Transverse colon (tissue), 4 donors: ENCODE measurements around the gene CRYBG3. TPM values are rescaled to one million over a fixed set of nuclear protein-coding genes. Genes with fewer than 3 reads are reported as not detected.

Experiments
- DNase-seq: peaks from one replicate; pipeline ENCODE4 v3.0.0-alpha.2; 2019
- H3K27ac ChIP-seq, 4 donors: fragments of 200-600 bp; sonication (generic); 2 replicates each; pipeline ENCODE4 v1.5.1; 2016 to 2018; ENCODE audit warnings: inconsistent platforms in 4 of 4
- H3K27me3 ChIP-seq: fragments of 200-600 bp; sonication (generic); 2 replicates; pipeline ENCODE4 v1.5.1; 2017; ENCODE audit warnings: inconsistent platforms
- H3K36me3 ChIP-seq, 4 donors: fragments of 200-600 bp; sonication (generic); 2 replicates each; pipeline ENCODE4 v1.5.1; 2017 to 2019; ENCODE audit warnings: inconsistent platforms in 4 of 4
- H3K4me1 ChIP-seq, 4 donors: fragments of 200-600 bp; sonication (generic); 2 replicates each; pipeline ENCODE4 v1.5.1; 2017 to 2020; ENCODE audit warnings: inconsistent platforms in 4 of 4
- H3K4me3 ChIP-seq, 4 donors: fragments of 200-600 bp; sonication (generic); 1 replicate in 1 of 4; 2 replicates in 3 of 4; pipeline versions ENCODE4 v1.5.1 to v1.6.1; 2017 to 2019; ENCODE audit warnings: inconsistent platforms in 4 of 4
- H3K9me3 ChIP-seq, 2 donors: fragments of 200-600 bp; sonication (generic); 2 replicates each; pipeline ENCODE4 v1.5.1; 2017 to 2019; ENCODE audit warnings: inconsistent platforms in 2 of 2
- EP300 ChIP-seq: sonication (generic); formaldehyde crosslinking; IDR thresholded peaks from one replicate; pipeline ENCODE4 v1.6.1; 2017; ENCODE audit warnings: antibody characterized with exemption, low read depth
- POLR2A ChIP-seq: fragments of 450-650 bp; IDR thresholded peaks from one replicate; pipeline ENCODE4 v1.6.1; 2016; ENCODE audit warnings: antibody characterized with exemption, mild to moderate bottlenecking, moderate library complexity
- POLR2AphosphoS5 ChIP-seq, 3 donors: sonication (generic); formaldehyde crosslinking; IDR thresholded peaks; one replicate each; pipeline ENCODE4 v1.6.1; 2016; ENCODE audit warnings: antibody characterized with exemption in 3 of 3
- WGBS, 2 donors: methylation state at CpG; one replicate each; pipeline ENCODE4 v1.1.5; 2018; ENCODE audit warnings: low coverage in 1 of 2; 5-methylcytosine and 5-hydroxymethylcytosine counted together
- in situ Hi-C, 4 donors: fragments of 200-750 bp; cut with MboI; loops; one replicate each; pipeline versions ENCODE4 v1.15.0 to v1.15.1; 2017; ENCODE audit warnings: low sequenced_read_pairs in 3 of 4, low pct_ligation_motif_present in 1 of 4, low pct_unique_long_range_greater_than_20kb in 1 of 4
- intact Hi-C: fragments of 100-400 bp; cut with DNase I; formaldehyde crosslinking; loops from one replicate; pipeline ENCODE4 v1.15.1; 2023; ENCODE audit warnings: low total_unique reads
- total RNA-seq, 4 donors: library from RNA; depleted of rRNA; stranded (reverse); fragments of >200 nt; gene quantifications; one replicate each; pipeline ENCODE4 v1.1.0, GENCODE V29; 2016
- TF ChIP-seq, protein P1 (sequence below), 5 experiments: fragments of 200-600 bp in 3 of 5; fragments of 450-650 bp in 2 of 5; sonication (generic) in 3 of 5; IDR thresholded peaks; 1 replicate in 2 of 5; 2 replicates in 3 of 5; pipeline ENCODE4 v1.5.1; 2016 to 2017; ENCODE audit warnings: antibody characterized with exemption in 5 of 5, inconsistent platforms in 3 of 5, mild to moderate bottlenecking in 2 of 5, moderate library complexity in 1 of 5

CRYBG3 gene
- total RNA-seq, 4 donors from 2014 or later, result 21.3 to 32.7 (median 27.9) TPM

DNA sequence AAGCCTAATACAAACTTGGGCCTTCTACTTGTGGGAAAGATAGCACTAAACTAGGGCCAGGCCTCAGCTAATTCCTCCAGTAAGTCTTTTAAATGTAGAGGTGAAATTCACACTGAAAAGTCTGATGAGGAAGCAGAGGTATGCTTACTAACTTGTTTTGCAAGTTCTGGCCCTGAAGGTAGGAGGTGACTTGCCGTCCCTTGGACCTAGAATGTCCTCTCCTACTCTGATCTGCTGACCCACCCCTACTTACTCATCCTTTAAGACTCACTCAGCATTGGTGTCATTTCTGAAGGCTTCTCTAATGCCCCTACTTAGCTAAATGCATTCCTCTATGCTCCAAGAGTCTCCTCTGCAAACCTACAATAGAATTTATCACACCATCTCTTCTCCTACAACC, 131.1 kb downstream of the CRYBG3 start:
- Histone ChIP-seq H3K4me1 (peaks cover 0 to 15% (median 2%) of the 10 kb centered on the region in 4 donors), H3K27ac (peak overlapping the region; percentile 2 to 43 (median 34)), H3K4me3 (no peak overlapping the region), H3K9me3 (no peaks in the 10 kb centered on the region), H3K36me3 (peaks cover 0 to 11% (median 5%) of the 10 kb centered on the region in 4 donors), H3K27me3 (no peaks in the 10 kb centered on the region)
- TF ChIP-seq POLR2A (no peak), POLR2AphosphoS5 (IDR thresholded peaks at IDR 0.05) (no peak), EP300 (no peak)
- TF ChIP-seq, protein P1, sequence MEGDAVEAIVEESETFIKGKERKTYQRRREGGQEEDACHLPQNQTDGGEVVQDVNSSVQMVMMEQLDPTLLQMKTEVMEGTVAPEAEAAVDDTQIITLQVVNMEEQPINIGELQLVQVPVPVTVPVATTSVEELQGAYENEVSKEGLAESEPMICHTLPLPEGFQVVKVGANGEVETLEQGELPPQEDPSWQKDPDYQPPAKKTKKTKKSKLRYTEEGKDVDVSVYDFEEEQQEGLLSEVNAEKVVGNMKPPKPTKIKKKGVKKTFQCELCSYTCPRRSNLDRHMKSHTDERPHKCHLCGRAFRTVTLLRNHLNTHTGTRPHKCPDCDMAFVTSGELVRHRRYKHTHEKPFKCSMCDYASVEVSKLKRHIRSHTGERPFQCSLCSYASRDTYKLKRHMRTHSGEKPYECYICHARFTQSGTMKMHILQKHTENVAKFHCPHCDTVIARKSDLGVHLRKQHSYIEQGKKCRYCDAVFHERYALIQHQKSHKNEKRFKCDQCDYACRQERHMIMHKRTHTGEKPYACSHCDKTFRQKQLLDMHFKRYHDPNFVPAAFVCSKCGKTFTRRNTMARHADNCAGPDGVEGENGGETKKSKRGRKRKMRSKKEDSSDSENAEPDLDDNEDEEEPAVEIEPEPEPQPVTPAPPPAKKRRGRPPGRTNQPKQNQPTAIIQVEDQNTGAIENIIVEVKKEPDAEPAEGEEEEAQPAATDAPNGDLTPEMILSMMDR (IDR thresholded peaks at IDR 0.05), result no peak
- intact Hi-C loops, result no loop called here
- WGBS, 2 donors, result 95% methylated on average over 1 of the region's 1 CpG; no CpG with 5 or more reads in 1 of the 2 donors
- no peak for DNase-seq
- in situ Hi-C loops, result no loop called here

DNA sequence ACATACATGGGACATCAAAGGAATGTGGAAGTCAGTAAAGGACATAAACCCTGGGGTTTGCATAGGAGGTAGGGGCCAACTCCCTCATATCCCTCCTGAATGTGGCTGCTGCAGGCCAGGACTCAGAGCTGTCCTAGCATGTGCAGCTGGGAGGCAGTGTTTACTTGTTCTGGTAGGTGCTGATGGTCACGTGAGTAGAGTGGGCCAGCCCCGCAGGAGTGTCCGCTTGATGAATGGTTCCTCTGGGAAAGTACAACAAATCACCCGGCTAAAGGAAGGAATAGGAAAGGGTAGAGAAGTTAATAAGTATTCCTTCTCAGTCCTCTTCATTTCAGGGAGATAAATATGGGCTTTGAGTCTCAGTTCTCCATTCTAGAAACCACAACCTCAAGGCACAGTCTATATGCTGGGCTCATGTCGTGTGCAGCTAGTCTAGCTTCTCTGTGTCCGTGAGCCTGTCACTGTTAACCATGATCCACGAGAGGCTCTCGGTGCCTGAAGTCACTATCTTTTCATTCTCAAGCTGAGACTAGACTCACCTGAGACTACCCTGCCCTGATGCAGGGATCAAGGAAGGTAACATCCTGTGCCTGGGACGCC, 132.5 kb downstream of the CRYBG3 start:
- intact Hi-C loops, result no loop called here
- Histone ChIP-seq H3K4me1 (peaks cover 6 to 20% (median 10%) of the 10 kb centered on the region in 4 donors), H3K27ac (no peak overlapping the region), H3K4me3 (no peak overlapping the region), H3K27me3 (no peaks in the 10 kb centered on the region), H3K9me3 (no peaks in the 10 kb centered on the region), H3K36me3 (peaks cover 0 to 16% (median 2%) of the 10 kb centered on the region in 4 donors)
- TF ChIP-seq POLR2AphosphoS5 (IDR thresholded peaks at IDR 0.05) (no peak), POLR2A (no peak), EP300 (no peak)
- TF ChIP-seq, protein P1 (IDR thresholded peaks at IDR 0.05), result no peak
- in situ Hi-C loops, result no loop called here
- 95% methylated on average over 9 of the region's 9 CpGs; no CpG with 5 or more reads in 1 of the 2 donors for WGBS, 2 donors
- DNase-seq, result no peak

GRCh38 chr3:97956051-97956450, 134.2 kb downstream of the CRYBG3 start:
- 65 to 72% methylated on average over 3 of the region's 3 CpGs for WGBS, 2 donors

GRCh38 chr3:97957617-97958311, 136.0 kb downstream of the CRYBG3 start:
- DNase-seq, result peak; percentile 34
- 74 to 79% methylated on average over 2 to 8 of the region's 8 CpGs for WGBS, 2 donors
- TF ChIP-seq POLR2A, result no peak
- TF ChIP-seq EP300, result no peak
- peak in 2 of 3 donors; percentile 42 to 51 for TF ChIP-seq POLR2AphosphoS5 (IDR thresholded peaks at IDR 0.05)
- Histone ChIP-seq H3K4me3 (no peak overlapping the region), H3K36me3 (peaks cover 0 to 16% (median 0%) of the 10 kb centered on the region in 4 donors), H3K27ac (peak overlapping the region; percentile 25 to 44 (median 28)), H3K4me1 (peaks cover 6 to 20% (median 10%) of the 10 kb centered on the region in 4 donors), H3K9me3 (no peaks in the 10 kb centered on the region), H3K27me3 (no peaks in the 10 kb centered on the region)
- intact Hi-C loops, result no loop called here
- in situ Hi-C loops, result no loop called here

More at GRCh38 chr3:97956051-97956450, 134.2 kb downstream of the CRYBG3 start:
- TF ChIP-seq EP300, result no peak
- Histone ChIP-seq H3K36me3 (peaks cover 0 to 16% (median 2%) of the 10 kb centered on the region in 4 donors), H3K9me3 (no peaks in the 10 kb centered on the region), H3K27ac (no peak overlapping the region), H3K4me3 (no peak overlapping the region), H3K4me1 (peaks cover 6 to 20% (median 10%) of the 10 kb centered on the region in 4 donors), H3K27me3 (no peaks in the 10 kb centered on the region)
- intact Hi-C loops (no loop called here), in situ Hi-C loops (no loop called here)
- DNase-seq, result no peak

DNA sequence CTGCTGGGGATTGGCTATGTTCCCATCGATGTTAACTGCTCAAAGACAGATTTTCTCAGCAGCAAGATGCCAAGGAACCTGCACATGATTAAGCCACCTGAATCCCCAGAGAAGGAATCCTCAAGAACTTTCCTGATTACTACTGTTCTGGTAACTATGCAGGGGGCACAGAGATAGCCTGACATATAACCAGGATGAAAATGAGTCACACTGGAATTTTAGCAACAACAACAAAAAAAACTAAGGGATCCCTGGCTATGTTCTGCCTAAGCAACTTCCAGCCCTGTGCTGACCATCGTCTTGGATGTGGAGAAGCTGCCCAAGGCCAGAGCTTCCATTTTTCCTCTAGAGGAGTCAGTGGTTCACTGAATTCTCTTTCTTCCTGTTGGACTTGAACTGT, 136.6 kb downstream of the CRYBG3 start:
- Histone ChIP-seq H3K4me1 (peaks cover 6 to 20% (median 10%) of the 10 kb centered on the region in 4 donors), H3K4me3 (no peak overlapping the region), H3K36me3 (peaks cover 0 to 15% (median 0%) of the 10 kb centered on the region in 4 donors), H3K9me3 (no peaks in the 10 kb centered on the region), H3K27me3 (no peaks in the 10 kb centered on the region), H3K27ac (peak overlapping the region; percentile 25 to 44 (median 28))
- in situ Hi-C loops, result no loop called here
- intact Hi-C loops, result no loop called here
- TF ChIP-seq POLR2A (no peak), POLR2AphosphoS5 (IDR thresholded peaks at IDR 0.05) (no peak), EP300 (no peak)
- WGBS, 2 donors, result 76 to 86% methylated on average over 2 of the region's 2 CpGs
- no peak for DNase-seq
